GM12892 (cell line): ENCODE data around the gene RXFP4.

Source experiments
- POLR2AphosphoS5 ChIP-seq: IDR thresholded peaks from 2 replicates; pipeline ENCODE4 v1.6.1; 2011; ENCODE audit warnings: low read depth, low read length, control low read depth
- TAF1 ChIP-seq: IDR thresholded peaks from 2 replicates; pipeline ENCODE4 v1.6.1; 2011; ENCODE audit warnings: low read depth, mild to moderate bottlenecking, control low read depth, low read length, borderline replicate concordance

DNA sequence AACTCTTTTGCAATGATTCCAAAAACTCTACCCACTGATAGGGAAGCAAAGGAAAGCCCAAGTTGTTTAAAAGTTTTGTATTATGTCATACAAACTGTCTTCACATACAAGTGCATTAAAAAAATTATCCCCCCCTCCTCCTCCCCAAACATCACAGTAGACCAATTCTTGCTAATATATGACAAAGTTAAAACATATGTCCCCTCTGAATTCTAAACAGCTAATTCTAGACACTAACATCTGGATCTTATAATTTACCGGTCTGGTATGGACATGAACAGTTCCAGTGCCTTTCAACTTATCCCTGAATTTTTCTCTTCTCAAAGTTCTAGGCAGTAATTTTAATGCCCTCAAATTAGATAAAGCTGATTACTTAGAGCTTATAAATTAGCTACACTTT lies 43.7 kb upstream of the RXFP4 start:
- TF ChIP-seq POLR2AphosphoS5 = no peak
- no peak for TF ChIP-seq TAF1
